CD4-positive, alpha-beta T cell treated with Interleukin-4 for 1 hour (primary cell): Measurements from ENCODE around the gene AKIRIN2.
"Not testable (repeated sequence)": the region's sequence is repeated elsewhere in the genome, so short reads cannot be mapped to it uniquely, and the experiment has no call there.

Source experiments
- DNase-seq, 2 donors: peaks; one replicate each; pipeline ENCODE4 v3.0.0-alpha.2; 2020 to 2022

Gene AKIRIN2

GRCh38 chr6:87687296-87687695 lies 14.7 kb downstream of the AKIRIN2 start:
- DNase-seq, result no peak

DNA sequence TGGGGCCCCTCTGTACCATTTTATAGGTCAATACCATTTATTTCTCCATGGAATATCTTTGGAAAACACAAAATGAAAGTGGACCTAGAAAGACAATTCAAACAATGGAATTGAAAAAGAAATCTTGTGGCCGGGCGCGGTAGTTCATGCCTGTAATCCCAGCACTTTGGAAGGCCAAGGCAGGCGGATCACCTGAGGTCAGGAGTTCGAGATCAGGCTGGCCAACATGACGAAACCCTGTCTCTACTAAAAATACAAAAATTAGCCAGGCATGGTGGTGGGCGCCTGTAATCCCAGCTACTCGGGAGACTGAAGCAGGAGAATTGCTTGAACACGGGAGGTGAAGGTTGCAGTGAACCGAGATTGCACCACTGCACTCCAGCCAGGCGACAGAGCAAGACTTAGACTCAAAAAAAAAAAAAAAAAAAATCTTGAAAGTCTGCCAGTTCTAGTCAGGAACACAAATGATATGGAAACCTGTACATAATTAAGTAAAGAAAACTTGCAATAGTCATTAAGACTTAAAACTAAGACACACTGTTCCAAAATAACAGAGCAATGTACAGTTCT lies 15.3 kb downstream of the AKIRIN2 start:
- not testable (repeated sequence) for DNase-seq

DNA sequence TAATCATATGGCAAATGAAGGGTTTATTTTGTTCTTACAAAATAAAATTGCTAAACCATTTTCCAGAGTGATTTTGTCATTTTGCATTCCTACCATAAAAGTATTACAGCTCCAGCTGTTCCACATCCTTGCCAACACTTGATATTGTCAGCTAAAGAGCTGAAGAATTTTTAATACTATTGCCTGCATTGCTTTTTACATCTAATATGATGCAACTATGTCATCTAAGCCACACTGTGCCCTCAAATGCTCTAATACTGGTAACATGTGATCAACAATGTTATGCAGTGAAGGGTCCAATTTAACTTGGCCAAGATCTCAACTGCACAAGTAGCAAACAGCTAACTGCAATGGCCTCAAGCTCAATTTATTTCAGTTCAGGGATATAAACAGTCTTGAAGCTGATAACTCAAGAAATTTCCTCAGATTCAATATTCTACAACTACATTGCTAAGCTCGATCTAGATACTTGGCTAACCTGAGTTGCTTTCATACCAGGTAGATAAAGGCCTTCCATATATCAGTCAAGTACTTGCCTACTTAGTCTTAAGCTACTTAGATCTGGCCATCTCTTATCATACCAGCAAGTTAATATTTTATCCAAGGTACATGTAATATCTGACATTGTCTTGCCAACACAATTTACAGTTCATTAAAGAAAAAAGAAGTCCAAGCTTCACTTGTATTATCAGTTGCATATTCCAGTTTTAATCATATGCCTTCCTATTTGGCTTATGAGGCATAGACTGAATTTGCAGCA lies 17.0 kb downstream of the AKIRIN2 start:
- no peak for DNase-seq

DNA sequence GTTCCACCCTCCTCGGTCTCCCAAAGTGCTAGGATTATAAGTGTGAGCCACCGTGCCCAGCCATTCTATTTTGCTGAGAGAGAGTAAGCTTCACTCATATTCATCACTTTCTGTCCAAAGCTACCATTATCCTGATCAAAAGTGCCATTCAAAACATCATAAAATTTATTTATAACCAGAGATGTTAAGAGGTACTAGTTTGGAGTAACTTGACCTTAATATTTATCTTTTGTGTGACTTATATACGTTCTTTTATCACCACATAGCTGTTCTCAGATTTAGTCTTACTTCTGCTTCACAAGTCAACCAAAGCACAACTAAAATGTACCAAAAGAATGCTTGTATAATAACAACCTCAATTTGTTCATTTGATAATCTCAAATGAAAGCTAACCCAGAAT lies 18.1 kb downstream of the AKIRIN2 start:
- DNase-seq, result no peak

GRCh38 chr6:87682310-87682709 lies 19.7 kb downstream of the AKIRIN2 start:
- no peak for DNase-seq

GRCh38 chr6:87675004-87675681 lies 26.9 kb downstream of the AKIRIN2 start:
- DNase-seq, result no peak

GRCh38 chr6:87674290-87674689 lies 27.7 kb downstream of the AKIRIN2 start:
- no peak for DNase-seq

GRCh38 chr6:87673237-87673636 lies 28.8 kb downstream of the AKIRIN2 start:
- no peak for DNase-seq

- no peak for DNase-seq
Measured at GRCh38 chr6:87672641-87673040, 29.4 kb downstream of the AKIRIN2 start.

DNA sequence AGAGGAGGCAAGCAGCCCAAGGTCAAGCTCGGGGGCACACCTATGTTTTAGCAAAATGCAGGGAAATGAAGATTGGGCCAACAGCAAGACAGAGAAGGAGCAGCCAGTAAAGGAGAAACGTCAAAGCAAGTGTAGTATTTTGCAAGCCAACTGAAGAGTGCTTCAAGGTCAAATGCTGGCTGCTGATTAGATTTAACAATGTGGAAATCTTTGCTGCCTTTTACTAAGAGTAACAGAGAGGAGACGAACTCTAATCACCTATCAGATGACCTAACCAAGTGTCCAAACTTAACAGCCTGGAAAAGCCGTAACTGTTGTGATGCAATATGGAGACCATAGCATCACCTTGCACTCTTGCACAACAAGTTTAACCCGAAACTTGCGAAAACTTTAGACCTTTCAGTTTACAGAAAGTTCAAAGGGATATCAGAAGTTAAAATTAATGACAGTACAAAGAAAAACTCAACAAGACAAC lies 30.4 kb downstream of the AKIRIN2 start:
- no peak for DNase-seq

DNA sequence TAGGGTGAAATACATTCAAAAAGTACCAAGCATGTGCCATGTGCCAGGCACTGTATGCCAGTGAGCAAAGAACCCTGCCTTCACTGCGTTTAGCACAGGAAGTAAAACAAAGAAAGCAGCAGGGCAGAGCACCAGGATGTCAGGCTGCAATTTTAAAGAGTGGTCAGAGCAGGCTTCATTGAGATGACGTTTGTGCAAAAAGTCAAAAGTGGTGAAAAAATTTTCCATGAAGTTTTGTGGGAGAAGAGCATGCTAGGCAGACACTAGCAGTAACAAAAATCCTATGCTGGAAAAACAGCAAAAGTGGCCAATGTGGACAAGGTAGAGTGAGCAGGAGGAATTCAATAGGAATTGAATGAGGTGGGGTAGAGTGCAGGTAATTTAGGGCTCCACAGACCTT lies 31.3 kb downstream of the AKIRIN2 start:
- DNase-seq, result no peak

- no peak for DNase-seq
Measured at GRCh38 chr6:87669051-87669450, 33.0 kb downstream of the AKIRIN2 start.

DNA sequence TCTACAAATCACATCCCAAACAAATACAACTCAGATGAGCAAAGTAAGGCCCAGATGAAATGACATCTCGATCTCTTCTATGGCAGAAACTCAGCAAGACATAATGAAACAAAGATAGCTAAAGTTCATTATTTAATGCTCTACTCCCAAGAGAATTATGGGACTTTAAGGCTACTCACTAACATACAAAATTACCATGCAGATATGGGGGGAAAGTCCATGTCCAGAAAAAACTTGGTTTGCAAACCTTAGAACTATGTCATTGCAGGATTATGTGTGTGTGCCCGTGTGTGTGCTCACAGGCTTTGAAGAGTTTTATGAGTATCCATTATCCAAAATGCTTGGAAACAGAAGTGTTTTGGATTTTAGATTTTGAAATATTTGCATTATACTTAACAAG lies 34.0 kb downstream of the AKIRIN2 start:
- DNase-seq, result no peak

DNA sequence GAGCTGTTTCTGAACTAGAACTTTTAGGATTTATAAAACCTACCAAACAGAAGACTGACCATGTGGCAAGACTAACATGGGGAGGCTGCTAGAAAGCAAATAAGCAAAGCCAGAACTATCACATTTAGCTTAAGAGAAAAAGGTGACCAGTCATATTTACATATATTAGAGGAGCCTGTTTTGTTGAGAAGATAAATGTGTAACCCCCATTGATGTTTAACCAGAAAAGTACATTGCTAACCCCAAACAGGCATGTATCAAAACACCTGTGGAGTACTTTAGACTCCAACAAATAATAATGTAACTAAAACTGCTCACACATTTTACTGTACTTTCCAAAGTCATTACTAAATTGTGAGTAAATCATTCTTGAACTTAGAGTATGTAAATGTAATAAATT lies 35.0 kb downstream of the AKIRIN2 start:
- no peak for DNase-seq

GRCh38 chr6:87664921-87665485 lies 37.0 kb downstream of the AKIRIN2 start:
- DNase-seq, result no peak

- DNase-seq, result no peak
Measured at GRCh38 chr6:87663434-87663833, 38.6 kb downstream of the AKIRIN2 start.

DNA sequence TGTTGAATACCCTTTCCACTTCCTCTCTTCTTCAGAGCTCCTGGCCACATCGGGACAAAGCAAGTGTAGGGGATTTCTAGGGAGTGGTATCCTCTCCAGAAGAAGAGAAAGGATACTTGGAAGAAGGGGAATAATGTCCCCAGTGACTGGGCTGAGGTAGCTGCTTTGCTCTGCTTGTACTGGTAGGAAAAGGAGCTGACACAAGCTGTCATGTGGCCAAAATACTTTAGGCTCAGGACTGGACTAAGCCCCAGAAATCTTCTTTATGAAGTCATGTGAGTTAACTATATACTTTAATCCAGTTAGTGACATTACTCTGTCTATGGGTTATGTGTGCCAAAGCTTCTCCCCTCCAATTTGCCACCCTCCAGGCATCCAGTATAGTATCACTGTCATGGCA lies 40.5 kb downstream of the AKIRIN2 start:
- no peak for DNase-seq

DNA sequence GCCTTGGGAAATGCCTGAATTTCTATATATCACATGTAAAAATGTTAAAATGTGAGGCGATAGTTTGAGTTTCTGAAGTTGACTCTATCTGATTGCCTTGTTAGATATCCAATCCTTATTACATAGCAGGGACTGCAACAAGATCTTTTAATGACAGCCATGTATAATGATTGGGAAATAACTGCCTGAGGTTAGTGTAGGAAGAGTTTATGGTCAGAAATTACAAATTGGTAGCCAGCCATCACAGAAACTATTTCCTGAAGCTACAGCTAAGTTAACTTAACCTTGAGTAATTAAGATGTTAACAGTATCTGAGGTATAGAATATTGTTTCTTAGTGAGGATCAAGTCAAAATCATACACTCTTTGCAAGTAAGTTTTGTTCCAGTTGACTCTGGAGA lies 41.0 kb downstream of the AKIRIN2 start:
- no peak for DNase-seq

- no peak for DNase-seq
Measured at GRCh38 chr6:87660226-87660911, 41.7 kb downstream of the AKIRIN2 start.

DNA sequence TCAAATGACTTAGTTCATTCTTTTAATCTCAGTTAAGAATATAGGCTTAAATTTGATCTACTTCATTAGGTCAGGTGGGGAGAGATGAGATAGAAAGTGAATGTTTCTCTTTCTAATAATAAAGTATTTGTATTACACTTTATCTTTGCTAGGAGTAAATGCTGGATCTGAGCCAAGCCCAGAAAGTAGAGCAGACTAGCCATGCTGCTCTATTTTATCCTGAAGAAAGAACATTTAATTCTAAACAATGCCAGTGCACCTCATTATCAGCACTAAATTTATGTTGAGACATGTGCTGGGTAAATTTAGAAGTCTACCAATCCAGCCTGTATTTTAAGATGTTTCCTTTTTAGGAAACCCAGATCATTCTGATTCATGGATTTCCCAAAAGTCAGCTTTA lies 43.5 kb downstream of the AKIRIN2 start:
- no peak for DNase-seq

DNA sequence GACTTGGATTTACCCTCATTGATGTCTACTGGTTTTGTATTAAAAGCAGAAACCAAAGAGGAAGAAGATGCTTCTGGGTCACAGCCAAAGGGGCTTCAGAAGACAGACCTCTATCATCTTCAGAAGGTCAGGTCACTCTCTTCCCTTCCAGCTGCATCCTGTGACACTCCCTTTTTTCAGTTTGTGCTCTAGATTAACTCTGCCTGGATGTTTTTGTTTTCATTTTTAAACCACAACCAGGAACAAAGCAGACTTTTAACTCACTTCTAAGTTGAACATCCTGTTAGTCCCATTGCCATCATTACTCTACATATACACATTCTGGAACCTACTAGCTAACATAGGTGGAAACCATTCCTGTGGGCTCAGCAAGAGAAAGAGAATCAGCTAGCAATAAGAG lies 45.2 kb downstream of the AKIRIN2 start:
- peak in 1 of 2 donors; percentile 28 for DNase-seq

- DNase-seq, result no peak
Measured at GRCh38 chr6:87655824-87656223, 46.2 kb downstream of the AKIRIN2 start.

- no peak for DNase-seq
Measured at GRCh38 chr6:87654875-87655454, 47.1 kb downstream of the AKIRIN2 start.
